Fibroblast of the aortic adventitia (primary cell): ENCODE data around the gene MMP11. TPM values are rescaled to one million over a fixed set of nuclear protein-coding genes. Genes with fewer than 3 reads are reported as not detected.

Experiments used
- DNase-seq: peaks from one replicate; pipeline ENCODE4 v3.0.0-alpha.2; 2010; ENCODE audit warnings: low read depth
- H3K4me3 ChIP-seq: 2 replicates; pipeline ENCODE4 v1.5.1; 2011; ENCODE audit warnings: low read depth, mild to moderate bottlenecking, control low read depth, low read length, moderate library complexity
- CTCF ChIP-seq: IDR thresholded peaks from 2 replicates; pipeline ENCODE4 v1.5.1; 2011; ENCODE audit warnings: mild to moderate bottlenecking, low read length, control low read depth, inconsistent platforms; ENCODE audit not compliant: insufficient read depth
- total RNA-seq: library from RNA; depleted of rRNA; stranded (reverse); fragments of >200 nt; gene quantifications from 2 replicates; pipeline ENCODE4 v1.2.3, GENCODE V29; 2012; ENCODE audit warnings: low replicate concordance

Gene MMP11
- total RNA-seq, 1 donor = 5.1 TPM

GRCh38 chr22:23828800-23829680 is 56.4 kb downstream of the MMP11 start:
- no peak overlapping the region for H3K4me3 ChIP-seq
- DNase-seq = no peak
- TF ChIP-seq CTCF = no peak

GRCh38 chr22:23829845-23830372 is 57.3 kb downstream of the MMP11 start:
- DNase-seq = peak; percentile 95
- no peak overlapping the region for H3K4me3 ChIP-seq
- TF ChIP-seq CTCF = no peak

- no peak overlapping the region for H3K4me3 ChIP-seq
- no peak for TF ChIP-seq CTCF
- DNase-seq = no peak
Measured at GRCh38 chr22:23831261-23831660, 58.6 kb downstream of the MMP11 start.

- no peak for DNase-seq
- no peak overlapping the region for H3K4me3 ChIP-seq
- no peak for TF ChIP-seq CTCF
Measured at GRCh38 chr22:23831781-23832180, 59.1 kb downstream of the MMP11 start.

- no peak for DNase-seq
- H3K4me3 ChIP-seq = no peak overlapping the region
Measured at GRCh38 chr22:23832226-23833016, 59.8 kb downstream of the MMP11 start.

More at GRCh38 chr22:23832226-23833016, 59.8 kb downstream of the MMP11 start:
- no peak for TF ChIP-seq CTCF
